Measurements from ENCODE around the gene PMFBP1. TPM values are rescaled to one million over a fixed set of nuclear protein-coding genes. Genes with fewer than 3 reads are reported as not detected.

The PMFBP1 gene
- total RNA-seq, 1 donor from 2014 or later, result 1.1 TPM

Other genes with a start within 250 kb of the PMFBP1 start
- 0.05 and 0.09 TPM in 2 replicates for gene PKD1L3, start 171.8 kb downstream of the PMFBP1 start, total RNA-seq
- 15.0 and 16.3 TPM in 2 replicates for gene DHODH, start 163.4 kb downstream of the PMFBP1 start, total RNA-seq
- gene HP, start 117.7 kb downstream of the PMFBP1 start, total RNA-seq, result not detected in 2 replicates
- gene HPR, start 108.9 kb downstream of the PMFBP1 start, total RNA-seq, result not detected in 2 replicates
- gene TXNL4B, start 78.5 kb downstream of the PMFBP1 start, total RNA-seq, result 13.2 and 15.3 TPM in 2 replicates
- gene DHX38, start 78.3 kb downstream of the PMFBP1 start, total RNA-seq, result 77.5 and 79.1 TPM in 2 replicates